HL-60 (cell line): ENCODE measurements around the gene GFOD1.
"Not testable (repeated sequence)": the region's sequence is repeated elsewhere in the genome, so short reads cannot be mapped to it uniquely, and the experiment has no call there.

Experiments
- GABPA ChIP-seq: IDR thresholded peaks from 2 replicates; pipeline ENCODE4 v1.6.1; 2012; ENCODE audit warnings: low read depth
- POLR2AphosphoS5 ChIP-seq: IDR thresholded peaks from 2 replicates; pipeline ENCODE4 v1.6.1; 2012; ENCODE audit warnings: low read depth
- TF ChIP-seq, protein P1 (sequence below): IDR thresholded peaks from one replicate; pipeline ENCODE4 v1.5.1; 2011; ENCODE audit warnings: low read length, control low read depth, inconsistent platforms; ENCODE audit not compliant: insufficient read depth
- TF ChIP-seq, protein P2 (sequence below): IDR thresholded peaks from 2 replicates; pipeline ENCODE4 v1.6.1; 2012; ENCODE audit warnings: low read depth; ENCODE audit not compliant: insufficient replicate concordance

DNA sequence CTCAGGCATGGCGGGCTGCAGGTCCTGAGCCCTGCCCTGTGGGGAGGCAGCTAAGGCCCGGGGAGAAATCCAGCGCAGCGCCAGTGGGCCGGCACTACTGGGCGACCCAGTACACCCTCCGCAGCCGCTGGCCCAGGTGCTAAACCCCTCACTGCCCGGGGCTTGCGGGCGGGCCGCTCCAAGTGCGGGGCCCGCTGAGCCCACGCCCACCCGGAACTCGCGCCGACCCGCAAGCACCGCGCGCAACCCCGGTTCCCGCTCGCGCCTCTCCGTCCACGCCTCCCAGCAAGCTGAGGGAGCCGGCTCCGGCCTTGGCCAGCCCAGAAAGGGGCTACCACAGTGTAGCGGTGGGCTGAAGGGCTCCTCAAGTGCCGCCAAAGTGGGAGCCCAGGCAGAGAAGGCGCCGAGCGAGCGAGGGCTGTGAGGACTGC is 23.8 kb upstream of the GFOD1 start:
- not testable (repeated sequence) for TF ChIP-seq GABPA, POLR2AphosphoS5
- TF ChIP-seq, protein P1, sequence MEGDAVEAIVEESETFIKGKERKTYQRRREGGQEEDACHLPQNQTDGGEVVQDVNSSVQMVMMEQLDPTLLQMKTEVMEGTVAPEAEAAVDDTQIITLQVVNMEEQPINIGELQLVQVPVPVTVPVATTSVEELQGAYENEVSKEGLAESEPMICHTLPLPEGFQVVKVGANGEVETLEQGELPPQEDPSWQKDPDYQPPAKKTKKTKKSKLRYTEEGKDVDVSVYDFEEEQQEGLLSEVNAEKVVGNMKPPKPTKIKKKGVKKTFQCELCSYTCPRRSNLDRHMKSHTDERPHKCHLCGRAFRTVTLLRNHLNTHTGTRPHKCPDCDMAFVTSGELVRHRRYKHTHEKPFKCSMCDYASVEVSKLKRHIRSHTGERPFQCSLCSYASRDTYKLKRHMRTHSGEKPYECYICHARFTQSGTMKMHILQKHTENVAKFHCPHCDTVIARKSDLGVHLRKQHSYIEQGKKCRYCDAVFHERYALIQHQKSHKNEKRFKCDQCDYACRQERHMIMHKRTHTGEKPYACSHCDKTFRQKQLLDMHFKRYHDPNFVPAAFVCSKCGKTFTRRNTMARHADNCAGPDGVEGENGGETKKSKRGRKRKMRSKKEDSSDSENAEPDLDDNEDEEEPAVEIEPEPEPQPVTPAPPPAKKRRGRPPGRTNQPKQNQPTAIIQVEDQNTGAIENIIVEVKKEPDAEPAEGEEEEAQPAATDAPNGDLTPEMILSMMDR: not testable (repeated sequence)
- TF ChIP-seq, protein P2, sequence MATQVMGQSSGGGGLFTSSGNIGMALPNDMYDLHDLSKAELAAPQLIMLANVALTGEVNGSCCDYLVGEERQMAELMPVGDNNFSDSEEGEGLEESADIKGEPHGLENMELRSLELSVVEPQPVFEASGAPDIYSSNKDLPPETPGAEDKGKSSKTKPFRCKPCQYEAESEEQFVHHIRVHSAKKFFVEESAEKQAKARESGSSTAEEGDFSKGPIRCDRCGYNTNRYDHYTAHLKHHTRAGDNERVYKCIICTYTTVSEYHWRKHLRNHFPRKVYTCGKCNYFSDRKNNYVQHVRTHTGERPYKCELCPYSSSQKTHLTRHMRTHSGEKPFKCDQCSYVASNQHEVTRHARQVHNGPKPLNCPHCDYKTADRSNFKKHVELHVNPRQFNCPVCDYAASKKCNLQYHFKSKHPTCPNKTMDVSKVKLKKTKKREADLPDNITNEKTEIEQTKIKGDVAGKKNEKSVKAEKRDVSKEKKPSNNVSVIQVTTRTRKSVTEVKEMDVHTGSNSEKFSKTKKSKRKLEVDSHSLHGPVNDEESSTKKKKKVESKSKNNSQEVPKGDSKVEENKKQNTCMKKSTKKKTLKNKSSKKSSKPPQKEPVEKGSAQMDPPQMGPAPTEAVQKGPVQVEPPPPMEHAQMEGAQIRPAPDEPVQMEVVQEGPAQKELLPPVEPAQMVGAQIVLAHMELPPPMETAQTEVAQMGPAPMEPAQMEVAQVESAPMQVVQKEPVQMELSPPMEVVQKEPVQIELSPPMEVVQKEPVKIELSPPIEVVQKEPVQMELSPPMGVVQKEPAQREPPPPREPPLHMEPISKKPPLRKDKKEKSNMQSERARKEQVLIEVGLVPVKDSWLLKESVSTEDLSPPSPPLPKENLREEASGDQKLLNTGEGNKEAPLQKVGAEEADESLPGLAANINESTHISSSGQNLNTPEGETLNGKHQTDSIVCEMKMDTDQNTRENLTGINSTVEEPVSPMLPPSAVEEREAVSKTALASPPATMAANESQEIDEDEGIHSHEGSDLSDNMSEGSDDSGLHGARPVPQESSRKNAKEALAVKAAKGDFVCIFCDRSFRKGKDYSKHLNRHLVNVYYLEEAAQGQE: not testable (repeated sequence)
